Right renal cortex interstitium (tissue), 3 donors: ENCODE measurements around the gene DNAJC10. TPM values are rescaled to one million over a fixed set of nuclear protein-coding genes. Genes with fewer than 3 reads are reported as not detected.

ENCODE experiments used
- DNase-seq, 3 donors: peaks; one replicate each; pipeline ENCODE4 v3.0.0-alpha.2; 2013; ENCODE audit warnings: low read depth in 3 of 3, low spot score in 2 of 3
- polyA plus RNA-seq, 3 donors: library from polyadenylated mRNA; unstranded; fragments of 120-200 nt; gene quantifications; one replicate each; pipeline ENCODE4 v1.2.1, GENCODE V29; 2013; ENCODE audit not compliant: insufficient read length in 3 of 3

The DNAJC10 gene
- polyA plus RNA-seq, 3 donors: 172 to 192 (median 183) TPM

DNA sequence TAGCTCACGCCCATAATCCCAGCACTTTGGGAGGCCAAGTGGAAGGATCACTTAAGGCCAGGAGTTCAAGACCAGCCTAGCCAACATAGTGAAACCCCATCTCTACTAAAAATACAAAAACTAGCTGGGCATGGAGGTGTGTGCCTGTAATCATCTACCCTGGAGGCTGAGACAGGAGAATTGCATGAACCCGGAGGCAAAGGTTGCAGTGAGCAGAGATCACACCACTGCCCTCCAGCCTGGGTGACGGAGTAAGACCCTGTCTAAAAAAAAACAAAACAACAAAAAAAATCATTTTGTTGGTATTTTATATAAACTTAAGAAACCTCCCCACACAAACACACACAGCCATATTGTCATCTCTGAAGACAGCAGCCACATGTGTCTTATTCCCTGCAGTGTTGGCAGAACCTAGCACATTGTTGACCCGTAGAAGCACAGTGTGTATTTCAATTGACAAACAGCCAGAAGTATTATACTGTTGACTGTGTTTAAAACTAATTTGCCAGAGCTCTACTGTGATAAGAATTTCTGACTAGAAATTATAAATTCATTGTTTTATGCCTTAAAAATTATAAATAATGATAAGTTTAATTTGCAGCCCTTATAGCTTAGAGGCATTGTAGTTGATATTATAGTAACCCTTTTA, 68.1 kb downstream of the DNAJC10 start:
- DNase-seq: no peak

DNA sequence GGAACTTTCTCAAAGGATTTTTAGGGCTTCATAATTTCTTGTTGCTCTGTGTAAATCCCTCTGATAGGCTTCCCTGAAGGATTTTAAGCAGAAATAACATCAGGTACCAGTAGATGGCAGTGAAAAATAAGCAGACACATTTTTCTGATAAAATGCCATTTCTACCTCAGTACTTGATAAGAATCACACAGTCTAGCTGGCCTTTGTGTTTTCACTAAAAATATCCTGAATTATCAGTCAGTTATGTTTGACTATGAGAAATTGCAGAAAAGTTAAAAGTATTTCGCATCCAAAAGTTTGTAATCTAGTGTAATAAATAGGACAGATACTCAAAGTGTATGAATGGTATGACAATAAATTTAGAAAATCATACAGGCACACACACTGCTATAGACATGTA, 68.7 kb downstream of the DNAJC10 start:
- peak in 2 of 3 donors; percentile 29 to 40 for DNase-seq

DNA sequence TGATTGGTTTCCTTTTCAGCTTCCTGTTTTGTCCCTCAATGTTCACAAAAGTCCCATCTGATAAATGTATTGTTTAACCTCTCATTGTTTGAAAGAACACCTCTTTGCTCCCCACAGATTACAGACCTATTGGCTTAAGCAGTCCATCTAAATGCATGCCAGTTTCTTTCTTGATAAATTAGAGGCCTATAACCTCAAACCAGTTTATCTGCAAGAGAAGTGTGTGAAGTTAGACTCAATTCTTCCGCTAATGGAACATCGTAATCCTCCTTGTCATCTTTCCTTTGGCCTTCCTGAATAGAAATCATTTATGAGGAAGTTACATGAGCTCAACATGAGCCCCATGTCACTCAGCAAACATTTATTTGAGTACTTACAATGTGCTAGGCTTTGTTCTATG, 76.4 kb downstream of the DNAJC10 start:
- DNase-seq: no peak

DNA sequence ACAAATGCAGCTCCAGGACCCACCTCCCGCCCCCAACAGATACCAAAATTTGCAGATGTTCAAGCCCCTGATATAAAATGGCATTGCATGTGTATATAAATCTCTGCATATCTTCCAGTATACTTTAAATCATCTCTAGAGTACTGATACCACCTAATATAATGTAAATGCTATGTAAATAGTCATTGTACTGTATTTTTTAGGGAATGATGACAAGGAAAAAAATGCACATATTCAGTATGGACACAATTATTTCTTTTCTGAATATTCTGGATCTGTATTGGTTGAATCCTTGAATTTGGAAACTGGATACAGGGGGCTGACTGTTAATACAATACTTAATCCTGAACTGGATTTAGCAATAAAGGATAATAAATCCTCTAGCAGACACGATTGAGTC, 82.7 kb downstream of the DNAJC10 start:
- DNase-seq: no peak

DNA sequence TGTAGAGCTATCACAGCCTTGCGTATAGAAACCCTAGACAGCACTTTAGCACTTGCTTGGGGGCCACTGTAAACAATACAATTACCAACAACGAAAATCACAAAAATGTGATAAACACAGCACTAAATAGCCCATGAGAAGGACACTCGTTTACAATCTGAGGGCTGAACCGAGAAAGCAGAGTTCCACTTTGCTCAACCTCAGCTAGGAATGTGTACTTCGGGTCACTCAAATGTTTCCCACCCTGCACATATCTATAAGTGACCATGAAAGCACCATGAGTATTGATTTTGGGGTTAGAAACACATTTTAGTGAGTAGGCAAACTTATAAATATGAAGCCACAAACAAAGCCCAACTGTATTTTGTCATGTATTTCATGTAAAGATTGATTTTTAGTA, 88.1 kb downstream of the DNAJC10 start:
- no peak for DNase-seq

DNA sequence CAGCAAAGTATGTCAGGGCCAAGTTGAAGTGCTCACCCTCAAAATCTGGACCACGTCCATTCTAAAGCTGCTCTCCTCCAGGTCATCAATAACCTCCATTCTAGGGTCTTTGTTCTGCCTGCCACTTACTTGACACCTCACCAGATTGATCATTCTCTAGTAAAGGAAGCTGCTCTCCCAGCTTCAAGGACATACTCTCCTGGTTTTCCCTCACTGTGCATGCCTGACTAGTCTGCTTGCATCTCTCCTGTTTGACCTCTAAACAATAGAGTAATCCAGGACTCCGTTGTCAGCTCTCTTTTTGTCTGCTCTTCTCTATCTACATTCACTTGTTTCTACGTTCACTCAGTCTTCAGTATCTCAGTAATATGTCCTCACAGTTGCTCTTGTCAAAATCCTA, 91.3 kb downstream of the DNAJC10 start:
- no peak for DNase-seq

DNA sequence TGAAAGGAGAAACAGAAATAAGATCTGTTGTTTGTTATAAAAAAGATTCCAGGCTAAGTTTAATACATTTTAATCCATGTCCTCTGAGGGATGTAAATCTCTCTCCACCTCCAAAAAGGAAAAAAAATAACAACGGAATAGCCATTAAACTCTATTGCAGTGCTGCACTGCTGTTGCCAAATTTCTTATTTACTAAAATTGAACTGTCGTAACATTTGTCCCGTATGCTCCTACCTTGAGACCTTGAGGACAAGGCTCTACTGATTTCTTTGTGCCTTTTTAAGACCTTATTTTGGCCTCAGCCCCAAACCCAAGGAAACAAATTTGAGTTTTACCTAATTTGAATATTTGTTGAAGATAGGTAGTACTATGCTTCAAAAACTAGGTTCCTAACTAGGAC, 94.0 kb downstream of the DNAJC10 start:
- DNase-seq: no peak

DNA sequence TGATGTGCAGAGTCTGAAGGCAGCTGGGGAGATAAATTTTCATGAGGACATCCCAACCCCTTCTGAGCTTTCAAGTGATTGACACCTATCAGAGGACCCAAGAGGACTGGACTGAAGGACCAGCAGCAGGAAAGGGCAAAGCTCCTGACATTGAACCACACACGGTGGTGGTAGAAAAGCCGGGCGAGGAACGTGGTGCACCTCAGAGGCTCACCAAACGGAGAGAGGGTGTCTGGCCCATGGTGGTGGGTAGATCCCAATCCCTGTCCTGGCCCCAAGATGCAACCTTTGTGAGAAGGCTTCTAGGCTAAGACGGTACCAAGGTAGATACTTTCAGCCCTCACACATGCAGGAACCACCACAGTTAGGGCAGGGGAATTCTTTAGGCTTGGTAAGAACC, 98.3 kb downstream of the DNAJC10 start:
- no peak for DNase-seq

DNA sequence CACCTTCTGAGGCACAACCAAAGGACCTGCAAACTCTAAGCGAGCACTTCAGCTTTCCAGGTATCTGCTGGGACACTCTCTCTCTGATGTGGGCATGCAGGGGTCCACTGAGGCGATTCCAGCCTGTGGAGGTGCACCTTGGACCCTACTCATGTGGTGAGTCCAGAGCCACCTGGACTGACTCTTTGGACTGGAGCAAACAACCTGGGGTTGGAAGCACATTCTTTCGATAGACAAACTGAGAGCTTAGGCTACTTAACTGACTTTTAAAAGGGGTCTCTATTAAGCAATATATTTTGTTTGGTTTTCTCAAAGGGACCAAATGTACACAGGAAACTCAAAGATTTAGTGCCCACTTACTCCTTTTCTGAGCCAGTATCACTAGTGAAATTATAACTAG, 98.7 kb downstream of the DNAJC10 start:
- no peak for DNase-seq

DNA sequence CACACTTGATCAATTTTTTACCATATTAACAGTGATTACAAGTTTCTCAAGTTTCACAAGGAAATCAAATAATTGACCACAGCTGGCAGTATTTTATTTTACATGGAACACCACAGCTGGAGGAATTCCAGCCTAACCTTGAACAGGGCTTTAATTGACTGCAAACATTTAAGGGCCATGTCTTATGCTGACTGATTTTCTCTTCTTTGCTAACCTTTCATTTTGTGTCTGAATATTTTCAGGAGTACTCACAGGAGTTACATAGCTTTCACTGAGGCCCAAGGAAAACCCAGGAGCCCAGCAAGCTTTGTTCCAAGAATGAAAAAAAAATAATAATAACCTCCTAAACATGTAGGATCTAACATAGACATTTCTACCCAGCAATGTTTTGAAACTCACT, 100.8 kb downstream of the DNAJC10 start:
- no peak for DNase-seq

DNA sequence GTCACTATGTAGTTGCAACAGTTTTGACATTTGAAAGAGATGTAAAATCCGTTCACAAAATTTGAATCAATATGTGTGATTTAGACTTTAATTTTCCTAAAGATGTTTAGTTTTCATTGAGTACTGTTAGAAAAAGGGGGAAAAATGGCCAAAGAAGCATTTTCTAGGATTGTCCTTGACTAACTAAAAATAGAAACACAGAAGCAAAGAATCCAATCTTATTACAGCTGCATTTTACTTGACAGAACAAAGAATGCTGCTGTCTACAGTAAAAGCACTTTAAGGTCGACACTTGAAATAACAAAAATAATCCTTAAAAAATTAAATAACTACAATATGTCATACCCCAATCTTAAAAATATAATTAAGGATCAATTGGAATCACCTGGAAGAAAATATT, 101.5 kb downstream of the DNAJC10 start:
- no peak for DNase-seq

DNA sequence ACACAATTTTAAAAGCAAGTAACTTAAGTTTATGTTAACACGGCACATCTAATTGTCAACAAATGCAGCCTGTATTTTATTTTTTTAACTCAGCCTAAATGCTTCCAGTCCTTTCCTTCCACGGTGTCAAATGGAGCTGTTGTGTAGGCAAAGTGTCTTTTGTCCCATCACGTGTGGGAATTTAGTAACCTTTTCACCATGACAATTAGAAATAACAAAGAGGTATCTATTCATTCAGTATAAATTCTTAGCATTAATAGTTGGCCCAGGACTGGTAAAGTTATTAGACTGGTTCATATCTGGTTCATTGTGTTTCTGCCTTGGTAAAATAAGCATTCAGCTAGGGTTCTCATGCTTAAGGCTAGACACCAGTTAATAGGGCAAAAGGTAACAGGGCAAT, 102.4 kb downstream of the DNAJC10 start:
- DNase-seq: no peak

DNA sequence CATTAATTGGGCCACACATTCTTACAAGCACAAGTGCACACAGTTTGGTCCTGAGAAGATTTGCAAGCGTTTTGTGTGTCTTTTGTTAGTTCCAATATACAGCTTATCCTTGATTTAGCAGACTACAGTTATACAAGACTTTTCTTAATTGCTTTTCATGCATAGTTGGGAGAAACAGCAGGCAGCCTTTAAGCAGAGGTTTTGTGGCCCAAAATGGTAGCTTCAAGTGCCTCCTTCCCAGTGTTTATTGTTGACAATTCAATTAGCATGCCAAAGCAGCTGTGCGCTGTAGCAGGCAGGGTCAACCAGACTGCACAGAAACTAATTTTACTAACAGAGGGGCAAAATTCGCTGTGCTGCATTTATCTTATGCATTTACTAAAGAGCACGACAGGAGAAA, 102.9 kb downstream of the DNAJC10 start:
- DNase-seq: no peak

DNA sequence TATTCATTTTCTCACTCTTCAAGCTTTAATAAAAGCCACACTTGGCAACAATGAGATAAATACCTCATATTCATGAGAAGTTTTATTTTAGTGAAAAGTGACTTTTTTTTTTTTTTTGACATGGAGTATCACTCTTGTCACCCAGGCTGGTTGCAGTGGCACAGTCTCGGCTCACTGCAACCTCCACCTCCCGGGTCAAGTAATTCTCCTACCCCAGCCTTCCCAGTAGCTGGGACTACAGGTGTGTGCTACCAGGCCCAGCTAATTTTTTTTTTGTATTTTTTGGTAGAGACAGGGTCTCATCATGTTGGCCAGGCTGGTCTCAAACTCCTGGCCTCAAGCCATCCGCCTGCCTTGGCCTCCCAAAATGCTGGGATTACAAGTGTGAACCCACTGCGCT, 103.4 kb downstream of the DNAJC10 start:
- DNase-seq: no peak

DNA sequence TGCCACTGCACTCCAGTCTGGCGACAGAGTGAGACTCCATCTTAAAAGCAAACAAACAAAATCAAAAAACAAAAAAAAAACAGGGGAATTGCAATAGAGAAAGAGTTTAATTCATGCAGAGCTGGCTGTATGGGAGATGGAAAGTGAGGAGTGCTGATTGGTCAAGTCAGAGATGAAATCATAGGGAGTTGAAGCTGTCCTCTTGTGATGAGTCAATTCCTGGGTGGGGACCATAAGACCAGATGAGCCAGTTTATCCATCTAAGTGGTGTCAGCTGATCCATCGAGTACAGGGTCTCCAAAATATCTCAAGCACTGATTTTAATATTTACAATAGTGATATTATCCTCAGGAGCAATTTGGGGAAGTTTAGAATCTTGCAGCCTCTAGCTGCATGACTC, 105.1 kb downstream of the DNAJC10 start:
- no peak for DNase-seq

DNA sequence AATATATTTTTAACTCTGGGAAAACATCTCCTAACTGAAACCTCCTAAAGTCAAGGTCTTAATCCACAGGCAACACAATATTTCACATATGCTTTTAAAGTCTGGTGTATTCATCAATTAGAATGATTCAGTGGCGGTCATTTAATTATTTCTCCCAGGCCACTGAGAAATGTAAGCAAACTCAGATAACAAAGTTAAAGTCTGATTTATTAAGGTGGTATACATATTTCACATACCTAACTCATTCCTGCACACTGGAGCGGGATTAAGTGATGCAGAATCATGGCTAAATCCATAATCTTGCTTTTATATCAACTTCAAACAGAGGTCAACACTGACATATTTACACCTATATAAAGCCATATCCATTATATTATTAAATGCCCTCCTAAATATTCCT, 106.7 kb downstream of the DNAJC10 start:
- no peak for DNase-seq

DNA sequence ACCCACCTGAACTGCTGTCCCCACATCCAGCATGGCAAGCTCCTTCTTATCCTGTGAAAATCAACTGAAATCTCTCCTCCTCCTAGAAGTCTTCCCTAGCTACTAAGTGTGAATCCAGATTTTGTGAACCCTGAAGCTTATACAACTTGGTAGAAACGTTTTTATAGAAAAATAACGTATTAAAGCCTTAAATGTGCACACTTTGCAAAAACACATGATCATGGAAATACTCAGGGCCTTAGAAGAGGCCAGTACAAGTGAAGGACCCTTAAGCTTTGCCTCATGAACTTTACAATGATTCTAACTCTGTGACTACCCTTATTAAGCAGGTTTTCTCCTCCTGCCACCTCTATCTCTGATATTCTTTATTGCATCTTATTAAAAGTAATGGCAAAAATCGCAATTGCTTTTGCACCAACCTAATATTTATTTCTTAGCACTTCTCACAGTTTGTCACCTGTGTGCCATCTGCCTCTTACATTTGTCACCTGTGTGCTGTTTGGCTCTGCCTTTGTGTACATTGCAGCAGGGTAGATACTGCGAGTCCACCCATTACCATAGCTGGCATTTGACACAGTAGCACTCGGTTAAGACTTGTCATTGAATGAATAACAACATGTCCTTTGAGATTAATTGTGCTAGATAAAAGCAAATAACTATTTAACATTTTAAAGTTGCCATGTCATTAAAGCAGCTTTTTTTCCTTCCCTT, 108.2 kb downstream of the DNAJC10 start:
- no peak for DNase-seq

DNA sequence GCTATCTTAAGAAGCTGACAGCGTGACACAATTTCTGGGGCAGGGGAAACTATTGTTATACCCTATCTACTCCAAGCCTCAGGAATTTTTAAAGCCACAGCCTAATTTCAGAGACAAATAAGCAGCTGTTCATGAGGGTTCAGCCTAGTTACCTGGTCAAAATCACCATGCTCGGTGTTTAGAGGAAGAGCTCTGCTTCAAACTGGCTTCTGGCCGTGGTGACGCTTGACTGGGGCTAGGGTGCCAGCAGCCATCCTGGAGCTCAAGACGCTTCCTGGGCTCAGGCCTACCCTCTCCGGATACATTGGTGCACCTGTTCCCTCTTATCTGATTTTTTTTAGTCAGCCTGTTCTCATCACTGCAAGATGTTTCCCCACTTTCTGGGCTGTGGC, 108.7 kb downstream of the DNAJC10 start:
- DNase-seq: no peak

DNA sequence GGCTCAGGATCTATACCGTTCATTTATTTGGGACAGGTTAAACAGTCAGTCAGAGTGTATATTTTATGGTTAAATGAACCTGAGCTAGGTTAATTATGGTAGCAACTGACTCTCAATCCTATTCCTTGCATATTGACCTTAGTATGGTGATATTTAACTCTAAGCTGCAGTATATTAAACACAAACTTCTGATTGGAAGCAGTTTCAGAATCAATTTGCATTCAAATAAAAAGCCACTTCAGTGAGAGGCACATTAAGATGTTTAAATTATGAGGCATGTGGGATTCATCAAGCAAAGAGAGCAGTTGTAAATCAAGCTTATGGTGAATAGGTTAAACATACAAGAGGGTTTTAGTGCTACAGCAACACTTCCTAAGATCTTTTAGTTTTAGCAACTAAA, 110.0 kb downstream of the DNAJC10 start:
- no peak for DNase-seq

DNA sequence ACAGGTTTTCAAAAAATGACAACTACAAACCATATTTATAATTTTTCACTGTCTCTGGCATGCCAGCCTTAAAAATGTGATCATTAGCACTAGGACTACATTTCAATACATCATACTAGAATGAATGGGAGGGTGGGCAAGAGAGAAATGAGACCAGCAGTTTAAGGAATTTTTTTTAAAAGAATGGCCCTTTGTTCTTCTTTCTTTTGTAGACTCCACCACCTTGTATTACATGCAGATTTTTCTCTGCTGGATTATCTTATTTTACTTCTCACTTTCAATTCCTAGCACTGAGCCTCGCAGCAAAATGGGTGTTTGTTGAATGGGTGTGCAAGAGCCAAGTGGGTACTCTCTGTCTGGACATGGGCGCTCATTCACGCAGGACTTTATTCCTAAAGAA, 110.4 kb downstream of the DNAJC10 start:
- no peak for DNase-seq

DNA sequence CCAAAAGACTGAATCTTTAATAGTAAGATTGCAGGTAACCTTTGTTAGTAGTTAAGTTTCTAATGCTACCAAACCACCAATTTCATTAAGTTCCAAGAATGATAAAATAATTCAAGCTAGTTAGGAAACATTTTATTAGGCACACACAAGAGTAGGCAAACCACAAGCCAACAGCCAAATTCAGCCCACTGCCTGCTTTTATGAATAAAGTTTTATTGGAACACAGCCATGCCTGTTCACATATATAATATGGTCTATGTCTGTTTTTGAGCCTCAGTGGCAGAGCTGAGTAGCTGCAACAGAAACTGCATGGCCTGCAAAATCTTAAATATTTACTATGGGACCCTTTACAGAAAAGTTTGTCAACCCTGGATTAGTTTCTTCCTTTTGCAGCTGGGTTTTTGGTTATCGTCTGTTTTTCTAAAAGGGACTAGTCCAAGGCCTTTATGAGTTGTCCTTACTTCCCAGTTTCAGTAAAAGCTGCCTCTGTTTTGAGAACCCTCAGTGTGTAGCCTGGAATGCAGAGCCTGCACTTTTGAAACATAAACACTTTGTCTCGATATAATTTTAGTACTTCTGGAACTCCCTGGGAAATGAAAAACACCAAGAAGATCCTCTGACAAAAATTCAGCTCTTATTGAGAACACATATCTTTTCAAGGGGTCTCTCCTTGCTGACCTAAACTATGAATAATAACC, 111.3 kb downstream of the DNAJC10 start:
- DNase-seq: no peak

DNA sequence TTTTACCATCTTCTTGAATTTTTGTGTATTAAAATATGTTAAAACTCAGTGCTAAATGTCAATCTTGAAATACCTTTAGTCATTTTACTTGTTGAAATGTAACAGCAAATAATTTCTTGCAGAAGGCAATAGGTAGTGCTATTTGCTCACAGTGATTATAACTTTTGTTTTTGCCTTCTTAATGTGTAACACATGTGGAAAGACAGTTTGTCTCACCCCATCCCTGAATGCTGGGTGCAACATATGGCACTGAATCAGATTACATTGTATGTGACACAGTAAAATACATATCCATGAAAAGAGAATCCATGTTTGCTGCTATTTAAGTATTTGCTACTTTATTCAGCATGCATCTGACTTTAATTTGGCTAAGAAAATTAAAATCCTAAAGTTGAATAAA, 115.0 kb downstream of the DNAJC10 start:
- no peak for DNase-seq
